GM19043 (cell line): ENCODE data around the gene CHST3.
"Not testable (repeated sequence)": the region's sequence is repeated elsewhere in the genome, so short reads cannot be mapped to it uniquely, and the experiment has no call there.

ENCODE experiments used
- ATAC-seq: cut with Tn5 transposase; IDR thresholded peaks from one replicate; pipeline ENCODE4 v1.9.1; 2021; ENCODE audit warnings: low read depth; ENCODE audit not compliant: unreplicated experiment

Gene CHST3

DNA sequence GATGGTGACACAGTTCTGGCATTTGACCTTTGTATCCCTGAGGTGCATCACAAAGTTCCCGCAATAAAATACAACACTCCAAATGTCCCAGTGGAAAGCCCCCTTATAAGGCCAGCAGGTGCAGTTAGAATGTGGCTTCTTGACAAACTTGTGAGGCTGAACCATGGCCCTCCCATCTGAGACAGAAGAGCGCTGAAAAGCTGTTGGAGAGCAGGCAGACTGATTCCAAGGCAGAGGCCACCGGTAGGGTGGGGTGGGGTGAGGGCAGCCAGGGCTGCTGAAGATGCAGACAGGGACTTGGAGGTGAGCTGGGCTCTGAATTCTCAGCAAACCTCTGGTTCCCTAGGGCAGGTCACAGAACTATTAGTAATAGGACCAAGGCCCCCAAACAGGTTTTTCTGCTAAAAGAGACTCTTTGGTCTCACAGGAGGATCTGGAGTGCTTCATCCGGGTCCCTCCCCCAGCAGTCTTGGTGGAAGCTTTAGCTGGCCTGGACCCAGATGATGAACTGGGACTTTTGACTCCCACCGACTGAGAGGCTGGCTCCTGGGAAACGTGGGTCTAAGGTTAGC is 15.6 kb upstream of the CHST3 start:
- no peak for ATAC-seq

DNA sequence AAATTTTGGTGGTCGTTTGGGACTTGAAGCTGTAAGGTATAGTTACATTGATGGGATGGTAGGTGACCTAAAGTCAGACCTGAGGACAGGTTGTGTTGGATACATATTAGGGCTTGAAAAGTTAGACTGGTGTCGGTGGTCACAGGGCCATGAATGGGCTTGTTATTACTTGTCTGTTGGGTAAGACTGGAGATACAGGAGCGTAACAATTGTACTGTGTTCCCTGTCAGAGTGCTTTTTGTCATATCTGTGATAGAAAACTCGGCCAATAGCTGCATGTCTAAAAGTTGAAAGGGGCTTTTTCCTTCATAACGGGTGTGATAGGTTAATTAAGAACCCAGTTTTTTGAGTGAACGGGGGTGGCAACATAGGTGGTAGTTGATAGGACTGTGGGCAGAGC is 13.5 kb upstream of the CHST3 start:
- ATAC-seq: no peak

DNA sequence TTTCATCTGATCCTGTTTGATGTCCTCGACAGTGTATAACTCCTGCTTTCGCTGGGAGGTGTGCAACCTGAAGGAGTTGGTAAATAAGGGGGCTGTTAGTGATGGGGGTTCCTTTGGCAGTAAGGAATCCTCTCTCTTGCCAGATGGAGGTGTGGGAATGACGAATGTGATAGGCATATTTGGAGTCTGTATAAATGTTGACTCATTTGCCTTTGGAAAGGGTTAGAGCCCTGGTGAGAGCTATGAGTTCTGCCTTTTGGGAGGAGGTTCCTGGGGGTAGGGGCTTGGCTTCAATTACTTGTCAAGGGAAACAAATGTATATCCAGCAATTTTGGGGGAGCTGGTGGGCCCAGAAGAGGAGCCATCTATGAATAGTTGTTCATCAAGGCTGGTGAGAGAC is 11.4 kb upstream of the CHST3 start:
- ATAC-seq: no peak

DNA sequence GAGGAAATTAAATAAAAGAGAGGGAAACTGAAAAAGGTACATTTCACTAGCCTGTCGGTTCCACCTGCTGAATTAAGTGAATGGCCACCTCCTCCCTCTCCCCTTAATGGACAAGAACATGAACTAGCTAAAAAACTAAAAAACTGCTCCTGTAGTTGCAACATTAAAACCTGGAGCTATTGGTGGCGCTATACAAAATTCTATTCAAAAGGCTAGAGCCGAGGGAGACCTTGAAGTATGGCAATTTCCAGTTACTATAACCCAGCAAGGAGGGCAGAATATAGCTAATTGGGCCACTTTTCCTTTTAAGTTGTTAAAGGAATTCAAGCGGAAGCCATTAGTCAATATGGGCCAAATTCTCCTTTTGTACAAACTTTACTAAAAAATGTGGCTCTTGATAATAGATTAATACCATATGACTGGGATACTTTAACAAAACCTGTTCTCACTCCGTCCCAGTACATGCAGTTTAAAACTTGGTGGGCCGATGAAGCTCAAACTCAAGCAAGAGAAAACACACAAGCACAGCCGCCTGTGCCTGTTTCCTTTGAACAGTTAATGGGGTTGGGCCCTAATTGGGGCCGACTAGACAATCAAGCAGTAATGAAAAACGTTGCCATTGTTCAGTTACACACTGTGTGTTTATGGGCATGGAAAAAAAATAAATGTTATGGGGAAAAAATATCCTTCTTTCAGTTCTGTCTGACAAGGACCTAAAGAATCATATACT is 6.5 kb upstream of the CHST3 start:
- no peak for ATAC-seq

- ATAC-seq: no peak
These were observed 4.7 kb upstream of the CHST3 start for GRCh38 chr10:71959526-71959925.

GRCh38 chr10:71961831-71962230 is 2.4 kb upstream of the CHST3 start:
- ATAC-seq: no peak

- ATAC-seq: no peak
These were observed 1.3 kb upstream of the CHST3 start for GRCh38 chr10:71962901-71963300.

DNA sequence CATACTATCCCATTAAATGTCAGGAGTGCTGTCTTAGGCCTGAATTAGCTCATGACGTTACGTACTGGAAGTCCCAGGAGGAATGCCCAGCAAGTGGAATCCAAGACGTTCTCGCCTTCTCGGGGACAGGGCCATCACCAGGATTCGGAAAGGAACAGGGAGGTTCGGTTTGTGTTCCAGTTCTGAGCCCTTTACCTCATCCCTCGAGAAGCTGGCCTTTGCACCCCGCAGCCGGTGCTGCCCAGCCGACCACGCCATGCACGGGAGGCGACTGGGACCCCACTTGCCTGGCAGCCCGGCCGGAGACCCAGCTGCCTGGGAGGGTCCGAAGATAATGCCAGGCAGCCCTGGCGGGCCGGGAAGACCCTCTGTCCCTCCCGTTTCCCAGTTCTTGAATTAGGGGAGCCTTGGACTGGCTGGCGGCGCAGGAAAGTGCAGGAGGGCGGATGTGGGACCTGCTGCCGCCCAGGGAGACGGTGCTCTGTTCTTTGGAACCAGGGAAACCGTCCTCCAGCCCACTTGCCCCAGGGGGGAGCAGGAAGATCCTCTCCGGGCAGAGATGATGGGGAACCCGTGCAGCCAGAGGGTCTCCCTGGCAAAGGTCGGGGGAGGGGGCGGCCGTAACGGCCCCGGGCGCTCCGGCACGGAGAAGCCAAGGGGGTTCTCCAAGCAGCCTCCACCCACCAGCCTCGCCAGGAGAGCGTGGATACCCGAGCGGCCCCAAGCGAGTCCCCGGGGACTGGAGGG is 671 bp upstream of the CHST3 start:
- ATAC-seq: no peak

GRCh38 chr10:71964743-71965515 is 734 bp downstream of the CHST3 start:
- no peak for ATAC-seq

- no peak for ATAC-seq
These were observed 1.4 kb downstream of the CHST3 start for GRCh38 chr10:71965623-71966022.

- no peak for ATAC-seq
These were observed 2.1 kb downstream of the CHST3 start for GRCh38 chr10:71966046-71967004.

DNA sequence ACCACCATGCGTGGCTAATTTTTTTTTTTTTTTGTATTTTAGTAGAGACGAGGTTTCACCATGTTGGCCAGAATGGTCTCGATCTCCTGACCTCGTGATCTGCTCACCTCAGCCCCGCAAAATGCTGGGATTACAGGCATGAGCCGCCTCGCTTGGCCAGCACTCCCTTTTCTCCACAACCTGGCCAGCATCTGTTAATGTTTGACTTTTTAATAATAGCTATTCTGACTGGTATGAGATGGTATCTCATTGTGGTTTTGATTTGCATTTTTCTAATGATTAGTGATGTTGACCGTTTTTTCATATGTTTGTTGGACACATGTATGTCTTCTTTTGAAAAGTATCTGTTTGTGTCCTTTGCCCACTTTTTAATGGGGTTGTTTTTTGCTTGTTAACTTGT is 3.8 kb downstream of the CHST3 start:
- not testable (repeated sequence) for ATAC-seq

- ATAC-seq: no peak
These were observed 4.6 kb downstream of the CHST3 start for GRCh38 chr10:71968553-71969474.

- no peak for ATAC-seq
These were observed 5.7 kb downstream of the CHST3 start for GRCh38 chr10:71969929-71970328.

GRCh38 chr10:71970331-71970730 is 6.1 kb downstream of the CHST3 start:
- ATAC-seq: no peak

GRCh38 chr10:71970869-71971268 is 6.7 kb downstream of the CHST3 start:
- no peak for ATAC-seq

DNA sequence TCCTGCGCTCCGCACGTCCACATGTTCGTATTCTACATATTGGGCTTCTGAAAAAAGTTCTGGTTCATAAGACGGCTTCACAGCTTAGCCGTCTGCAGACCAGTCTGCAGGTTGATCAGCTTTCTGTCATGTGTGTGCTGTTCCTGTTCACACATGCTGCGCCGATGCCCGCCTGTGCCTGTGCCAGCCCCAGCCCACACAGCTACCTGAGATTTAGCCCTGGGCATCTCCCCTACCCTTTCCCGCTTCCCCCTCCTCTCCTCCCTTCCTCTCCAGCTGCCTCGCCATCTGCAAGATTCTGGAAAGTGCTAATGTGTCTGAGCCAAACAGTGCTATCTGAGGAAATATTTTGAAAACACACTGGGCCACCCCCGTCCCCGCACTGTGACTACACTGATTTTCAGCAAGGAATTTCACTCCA is 7.1 kb downstream of the CHST3 start:
- ATAC-seq: no peak

DNA sequence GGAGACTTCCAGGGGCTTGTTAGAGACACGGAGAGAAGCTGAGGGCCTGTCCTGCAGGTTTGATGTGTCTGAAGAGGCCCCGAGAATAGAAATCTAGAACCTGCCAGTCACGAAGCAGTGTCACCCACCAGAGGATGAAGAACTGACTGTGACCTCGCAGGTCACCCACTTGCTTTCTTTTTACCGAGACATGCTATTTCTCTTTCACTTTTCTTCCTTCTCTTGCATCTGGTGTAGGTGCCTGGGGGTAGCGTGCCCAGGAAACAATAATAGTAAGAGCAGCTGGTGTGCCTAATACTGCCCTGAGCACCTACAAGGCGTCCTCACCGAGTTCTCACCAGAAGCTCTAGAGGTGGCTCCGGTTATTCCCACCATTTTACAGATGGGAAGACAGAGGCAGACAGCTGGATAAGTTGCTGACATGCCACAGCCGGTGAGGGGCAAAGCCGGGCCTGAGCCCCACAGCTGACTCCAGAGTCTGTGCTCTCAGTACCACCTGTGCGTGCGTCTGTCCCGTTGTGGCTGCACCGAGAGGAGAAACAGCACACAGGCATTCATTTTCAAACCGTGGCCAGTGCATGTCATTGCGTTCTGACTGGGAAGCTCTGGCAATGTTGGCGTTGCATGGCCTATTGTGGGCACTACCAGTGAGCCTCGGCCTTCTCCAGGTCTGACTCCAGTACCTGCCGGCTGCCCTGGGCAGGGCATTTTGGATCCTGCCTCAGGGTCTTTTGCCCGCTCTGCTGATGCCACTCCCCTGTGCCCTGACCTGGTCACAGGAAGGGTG is 7.8 kb downstream of the CHST3 start:
- ATAC-seq: no peak
